ENCODE measurements around the gene MAB21L1.

DNA sequence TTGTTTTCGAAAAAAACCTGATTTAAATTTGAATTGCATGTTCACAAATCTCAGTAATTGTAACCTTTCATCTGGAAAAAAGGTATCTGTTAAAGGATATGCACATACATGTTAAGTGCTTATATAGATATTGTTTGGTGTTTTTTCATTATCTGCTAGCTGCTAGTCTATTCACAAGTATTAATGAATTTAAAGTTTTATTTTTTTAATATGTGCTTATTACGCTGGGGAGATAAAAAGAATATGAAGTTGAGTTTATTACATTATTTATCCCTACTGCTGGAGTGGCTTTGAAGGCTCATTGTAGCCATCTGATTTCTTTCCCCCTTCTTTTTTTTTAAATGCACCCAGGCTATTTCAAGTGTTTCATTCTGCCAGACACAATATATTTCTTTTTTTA lies 3.9 kb upstream of the MAB21L1 start:
- TF ChIP-seq, protein P1, sequence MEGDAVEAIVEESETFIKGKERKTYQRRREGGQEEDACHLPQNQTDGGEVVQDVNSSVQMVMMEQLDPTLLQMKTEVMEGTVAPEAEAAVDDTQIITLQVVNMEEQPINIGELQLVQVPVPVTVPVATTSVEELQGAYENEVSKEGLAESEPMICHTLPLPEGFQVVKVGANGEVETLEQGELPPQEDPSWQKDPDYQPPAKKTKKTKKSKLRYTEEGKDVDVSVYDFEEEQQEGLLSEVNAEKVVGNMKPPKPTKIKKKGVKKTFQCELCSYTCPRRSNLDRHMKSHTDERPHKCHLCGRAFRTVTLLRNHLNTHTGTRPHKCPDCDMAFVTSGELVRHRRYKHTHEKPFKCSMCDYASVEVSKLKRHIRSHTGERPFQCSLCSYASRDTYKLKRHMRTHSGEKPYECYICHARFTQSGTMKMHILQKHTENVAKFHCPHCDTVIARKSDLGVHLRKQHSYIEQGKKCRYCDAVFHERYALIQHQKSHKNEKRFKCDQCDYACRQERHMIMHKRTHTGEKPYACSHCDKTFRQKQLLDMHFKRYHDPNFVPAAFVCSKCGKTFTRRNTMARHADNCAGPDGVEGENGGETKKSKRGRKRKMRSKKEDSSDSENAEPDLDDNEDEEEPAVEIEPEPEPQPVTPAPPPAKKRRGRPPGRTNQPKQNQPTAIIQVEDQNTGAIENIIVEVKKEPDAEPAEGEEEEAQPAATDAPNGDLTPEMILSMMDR (IDR thresholded peaks at IDR 0.05), result no peak
- TF ChIP-seq POLR2A (IDR thresholded peaks at IDR 0.05), result no peak

Measured in body of pancreas (tissue), 4 donors.